GM18502 (cell line): ENCODE data around the gene NUDCD3.

Experiments used
- ATAC-seq: cut with Tn5 transposase; IDR thresholded peaks from one replicate; pipeline ENCODE4 v1.9.1; 2021; ENCODE audit warnings: mild to moderate bottlenecking; ENCODE audit not compliant: unreplicated experiment, poor library complexity

NUDCD3 gene

DNA sequence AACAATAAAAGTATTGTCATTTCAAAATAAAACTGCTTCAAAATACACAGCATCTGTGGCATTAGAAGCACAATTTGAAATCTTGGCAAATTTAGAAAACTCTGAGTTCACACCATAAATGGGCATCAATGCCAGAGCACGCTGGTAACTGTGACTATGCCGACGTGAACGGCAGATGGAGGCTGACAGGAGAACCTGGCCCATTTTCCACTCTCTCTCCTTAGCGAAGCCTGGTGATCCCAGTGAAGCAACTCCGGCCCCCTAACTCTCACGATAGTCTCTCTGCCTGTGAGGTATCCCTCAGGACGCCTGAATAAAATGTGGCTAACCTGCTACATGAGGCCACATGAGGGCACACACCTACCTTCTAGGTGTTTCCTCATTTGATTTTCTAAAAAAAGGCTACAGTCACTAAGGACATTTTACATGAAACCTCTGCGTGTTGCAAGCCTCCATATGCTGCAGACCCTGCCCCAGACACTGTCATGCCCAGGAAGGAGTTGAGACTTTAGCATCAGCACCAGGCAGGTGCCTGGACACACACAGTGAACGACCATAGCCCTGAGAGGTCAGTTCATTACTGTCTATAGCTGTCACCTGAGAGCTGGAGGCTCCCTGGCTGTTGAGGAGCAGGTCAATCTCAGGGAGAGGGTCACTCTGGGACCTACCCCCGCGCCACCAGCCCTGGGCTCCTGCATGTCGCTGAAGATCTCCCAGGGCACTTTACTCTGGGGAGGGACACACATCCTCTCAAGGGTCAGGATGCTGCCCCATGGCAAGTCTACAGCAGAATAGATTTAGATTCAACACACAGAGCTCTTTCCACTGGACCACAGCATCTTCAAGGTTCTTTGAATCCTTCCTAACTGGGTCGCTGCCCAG is 102.1 kb downstream of the NUDCD3 start:
- ATAC-seq = no peak

GRCh38 chr7:44387389-44387788 is 103.1 kb downstream of the NUDCD3 start:
- ATAC-seq = no peak

GRCh38 chr7:44386139-44386913 is 104.1 kb downstream of the NUDCD3 start:
- no peak for ATAC-seq

- no peak for ATAC-seq
Measured at GRCh38 chr7:44385434-44386138, 104.9 kb downstream of the NUDCD3 start.

GRCh38 chr7:44384586-44385433 is 105.6 kb downstream of the NUDCD3 start:
- no peak for ATAC-seq

DNA sequence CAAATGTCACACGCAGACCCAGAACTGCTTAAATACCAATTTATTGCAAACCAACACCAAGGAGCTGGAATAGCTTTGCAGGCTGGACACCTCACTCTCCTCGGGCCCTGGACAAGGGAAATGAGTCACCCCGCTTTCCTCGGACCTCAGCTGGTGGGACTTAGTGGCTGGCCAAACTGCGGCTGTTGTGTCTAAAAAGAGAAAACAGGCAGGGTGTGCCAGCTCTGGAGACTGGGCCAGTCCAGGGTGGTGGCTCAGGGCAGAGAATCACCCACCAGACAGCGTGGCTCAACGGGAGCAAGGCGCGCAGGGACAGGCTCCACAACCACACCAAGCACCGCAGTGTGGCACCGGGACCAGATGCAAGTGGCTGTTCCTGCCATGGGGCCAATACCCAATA is 106.9 kb downstream of the NUDCD3 start:
- no peak for ATAC-seq

DNA sequence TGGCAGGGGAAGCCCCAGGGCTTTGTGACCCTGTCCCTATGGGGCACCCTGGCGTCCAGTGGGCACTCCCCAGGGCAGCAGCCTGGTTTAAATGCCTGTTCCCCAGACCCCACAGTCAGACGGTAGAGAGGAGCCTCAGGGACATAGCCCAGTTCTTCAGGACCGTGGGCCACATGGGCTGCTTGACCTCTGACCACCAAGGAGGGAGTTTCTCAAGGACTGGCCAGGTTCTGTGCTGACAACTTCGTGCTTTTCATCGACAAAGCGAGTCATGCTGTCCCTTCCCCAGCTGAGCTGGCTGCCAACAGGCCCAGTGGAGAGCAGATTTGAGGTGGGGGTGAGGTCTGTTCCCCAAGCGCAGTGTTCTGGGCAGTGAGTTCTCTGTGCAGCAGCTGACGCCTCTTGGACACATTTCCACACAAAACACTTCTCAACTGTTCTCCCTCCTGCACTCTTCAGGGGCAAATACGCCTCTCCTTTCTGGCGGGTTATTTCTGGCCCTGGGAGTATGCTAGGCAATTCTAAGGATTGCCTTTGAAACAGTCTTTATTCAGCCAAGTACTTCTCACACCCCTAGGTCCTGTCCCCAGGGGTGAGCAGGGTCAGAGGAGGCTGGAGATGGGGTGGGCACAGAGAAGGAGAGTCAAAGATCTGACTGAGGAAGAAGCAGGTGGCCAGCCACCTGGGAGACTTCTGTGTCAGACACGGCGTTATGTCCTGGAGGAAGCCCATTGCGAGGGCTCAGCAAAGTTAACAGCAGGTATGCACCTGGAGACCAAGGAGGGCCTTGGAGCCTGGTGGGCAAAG is 107.8 kb downstream of the NUDCD3 start:
- ATAC-seq = no peak

DNA sequence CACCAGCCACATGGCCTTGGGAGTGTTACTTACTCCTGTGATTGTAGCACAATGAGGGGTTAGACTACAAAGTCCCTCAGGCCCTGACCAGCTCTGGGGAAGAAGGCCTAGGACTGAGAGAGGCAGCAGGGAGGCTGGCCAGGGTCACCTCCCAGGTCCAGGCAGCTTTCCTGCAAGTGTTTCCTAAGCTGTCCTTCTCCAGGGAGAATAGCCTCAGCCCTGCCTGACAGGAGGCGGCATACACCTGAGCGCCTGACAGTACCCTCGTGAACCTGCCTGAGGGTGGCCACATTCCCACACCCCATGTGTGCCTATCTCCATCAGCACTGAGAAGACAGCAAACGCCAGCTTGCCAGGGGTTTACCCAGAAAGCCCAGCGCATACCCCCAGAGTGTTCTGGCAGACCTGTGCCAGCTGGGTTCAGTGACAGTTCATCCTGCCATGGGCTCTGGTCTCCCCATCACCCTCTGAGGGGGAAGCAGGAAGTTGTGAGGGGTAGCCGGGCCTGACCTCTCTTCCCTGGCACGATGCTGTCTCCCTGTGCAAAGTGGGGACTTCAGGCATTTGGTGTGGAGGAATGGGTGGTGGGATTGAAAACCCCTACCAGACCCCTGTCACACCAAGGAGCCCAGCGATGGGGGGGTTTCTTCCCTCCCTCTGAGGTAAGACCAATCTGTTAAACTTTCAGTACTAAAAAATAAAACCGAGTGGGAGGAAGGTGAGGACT is 108.8 kb downstream of the NUDCD3 start:
- no peak for ATAC-seq

DNA sequence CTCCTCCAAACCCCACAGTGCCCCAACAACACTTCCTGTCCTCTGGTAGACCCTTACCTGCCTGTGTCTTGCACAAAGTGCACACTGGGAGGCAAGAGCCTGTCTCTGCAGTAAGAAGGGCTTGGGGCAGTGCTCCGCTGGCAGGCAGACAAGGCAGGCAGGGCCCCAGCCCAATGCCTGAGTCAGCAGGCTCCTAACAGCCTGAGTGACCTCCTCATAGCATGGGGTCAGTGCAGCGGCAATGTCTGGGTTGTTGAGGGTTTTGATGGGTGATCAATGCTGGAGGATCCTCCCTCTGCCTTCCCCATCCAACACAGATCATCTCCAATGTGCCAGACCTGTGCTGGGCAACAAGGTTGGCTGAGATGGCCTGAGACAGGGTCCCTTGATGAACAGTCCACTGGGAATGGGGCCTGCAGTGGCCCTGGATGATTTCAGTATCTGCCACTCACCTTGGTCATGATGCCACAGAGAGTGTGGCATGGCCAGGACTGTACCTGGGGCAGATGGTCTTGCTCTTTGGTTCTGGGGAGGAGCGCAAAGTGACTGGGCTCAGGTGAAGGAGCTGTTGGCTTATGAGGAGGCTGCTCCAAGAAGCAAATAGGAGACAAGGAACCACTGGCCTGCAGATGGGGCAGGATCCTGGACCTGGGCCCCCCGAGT is 109.5 kb downstream of the NUDCD3 start:
- no peak for ATAC-seq

DNA sequence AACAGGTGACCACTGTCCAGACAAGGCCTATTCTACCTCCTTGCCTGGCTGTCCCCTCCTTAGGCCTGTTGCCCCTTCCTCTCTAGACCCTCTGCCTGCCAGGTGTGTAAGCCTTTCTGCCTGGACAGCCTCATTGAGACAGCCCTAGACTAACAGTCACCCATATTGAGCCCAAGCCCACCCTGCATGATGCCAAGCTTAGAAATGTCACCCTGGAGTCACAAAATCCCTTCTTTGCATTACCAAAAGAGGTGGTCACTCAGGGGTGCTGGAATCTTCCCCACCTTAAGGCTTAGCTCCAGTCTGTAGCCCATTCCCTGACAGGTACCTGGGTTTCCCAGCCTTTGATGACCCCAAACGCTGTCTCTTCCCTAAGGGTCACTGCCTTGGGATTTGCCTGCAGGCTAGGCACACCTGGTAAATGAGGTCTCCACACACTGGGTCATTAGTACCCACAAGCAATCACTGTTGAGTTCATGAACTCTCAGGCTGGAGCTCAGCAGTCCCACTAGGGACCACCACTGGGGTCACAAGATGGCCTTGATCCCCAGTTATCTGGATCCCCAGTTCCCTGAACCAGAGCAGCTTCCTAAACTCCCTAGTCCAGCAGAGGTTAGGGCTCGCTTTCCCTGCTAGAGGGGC is 110.1 kb downstream of the NUDCD3 start:
- ATAC-seq = no peak

DNA sequence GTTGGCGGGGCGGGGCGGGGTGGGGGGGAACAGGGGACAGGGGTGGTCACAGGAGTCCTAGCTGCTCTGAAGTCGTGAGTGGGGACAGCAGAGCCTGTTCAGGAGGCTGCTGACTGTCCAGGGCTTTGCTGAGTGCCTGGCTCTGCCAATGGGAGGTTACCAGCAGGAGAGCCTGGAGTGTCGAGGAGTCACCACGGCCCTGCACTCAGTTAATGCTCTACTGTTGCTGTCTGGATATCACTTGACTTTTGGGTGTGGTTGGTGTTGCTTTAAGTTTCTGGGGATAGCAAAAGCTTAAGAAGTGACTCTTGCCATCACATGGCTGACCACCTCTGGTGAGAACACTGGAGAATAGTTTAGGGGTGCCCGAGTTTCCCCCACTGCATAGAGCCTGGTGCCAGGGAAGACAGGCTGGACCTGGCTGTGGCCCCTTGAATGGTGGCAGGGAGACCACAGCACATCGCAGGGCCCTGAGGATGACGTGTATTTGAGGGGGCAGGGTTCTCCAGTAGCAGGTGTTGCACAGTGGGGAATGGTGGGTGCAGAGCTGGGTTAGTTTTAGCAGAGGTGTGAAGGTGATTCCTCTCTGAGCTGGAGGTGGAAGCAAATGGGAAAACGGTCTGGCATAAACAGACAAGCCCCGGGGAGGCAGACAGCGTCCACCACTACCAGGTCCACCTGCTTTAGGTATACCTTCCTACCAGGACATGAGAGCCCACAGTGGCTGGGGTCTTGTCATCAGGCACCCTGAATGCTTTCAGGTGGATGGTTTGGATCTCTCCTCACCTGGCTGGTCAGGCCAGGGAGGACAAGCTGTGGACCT is 110.9 kb downstream of the NUDCD3 start:
- no peak for ATAC-seq

GRCh38 chr7:44378744-44379143 is 111.7 kb downstream of the NUDCD3 start:
- no peak for ATAC-seq

DNA sequence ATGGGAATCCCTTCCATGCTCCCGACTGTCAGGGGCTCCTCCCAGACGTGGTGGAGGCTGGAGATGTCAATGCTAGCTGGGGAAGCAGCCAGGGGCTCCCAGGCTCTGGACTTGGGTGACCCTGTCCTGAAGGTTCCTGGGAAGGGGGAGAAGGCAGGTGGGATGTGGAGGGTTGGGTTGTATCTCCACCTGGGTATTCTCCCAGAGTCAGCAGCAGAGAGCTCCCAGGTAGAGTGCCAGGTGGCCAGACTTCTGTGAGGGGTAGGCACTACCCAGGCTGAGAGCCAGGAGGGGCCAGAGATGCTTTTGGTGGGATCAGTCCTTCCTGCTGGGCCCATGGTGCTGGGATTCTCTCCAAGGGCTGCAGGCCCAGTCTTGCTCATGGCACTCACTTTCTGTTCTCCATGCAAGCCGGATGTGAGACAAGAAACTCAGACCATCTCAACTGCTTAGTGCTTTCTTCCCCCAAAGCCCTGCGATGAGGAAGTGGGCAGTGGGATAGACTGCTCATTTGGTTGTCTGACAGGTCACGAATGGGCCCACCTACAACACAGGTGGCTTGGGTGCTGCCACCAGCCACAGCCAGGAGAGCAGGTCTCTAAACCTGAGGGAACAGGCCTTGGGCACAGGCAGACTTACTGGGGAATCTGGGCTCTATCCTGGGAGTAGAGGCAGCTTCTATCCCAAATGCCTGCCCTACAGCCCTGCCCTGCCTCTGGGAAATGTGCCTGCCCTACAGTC is 112.6 kb downstream of the NUDCD3 start:
- peak; percentile 84 for ATAC-seq

DNA sequence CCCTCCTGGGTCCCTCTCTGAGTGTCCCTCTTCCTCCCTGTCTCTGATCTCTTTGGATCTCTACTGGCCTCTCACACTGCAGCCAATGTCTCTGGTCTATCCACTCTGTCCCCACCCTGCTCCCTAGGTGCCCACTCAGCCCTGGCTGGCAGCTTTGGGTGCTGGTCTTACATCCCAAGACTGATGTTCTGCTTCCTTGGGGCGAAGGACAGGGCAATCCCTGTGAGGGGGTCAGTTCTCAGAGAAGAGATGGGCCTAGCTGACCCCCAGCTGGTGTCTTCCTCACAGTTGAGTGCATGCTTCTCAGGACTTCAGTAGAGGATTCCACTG is 113.4 kb downstream of the NUDCD3 start:
- no peak for ATAC-seq

- no peak for ATAC-seq
Measured at GRCh38 chr7:44376429-44377133, 113.9 kb downstream of the NUDCD3 start.

- ATAC-seq = no peak
Measured at GRCh38 chr7:44375926-44376342, 114.5 kb downstream of the NUDCD3 start.
